Measurements from ENCODE around the gene MYO1B. TPM values are rescaled to one million over a fixed set of nuclear protein-coding genes. Genes with fewer than 3 reads are reported as not detected.

Gene MYO1B
- total RNA-seq, 1 experiment from 2014 or later: 43.6 TPM

DNA sequence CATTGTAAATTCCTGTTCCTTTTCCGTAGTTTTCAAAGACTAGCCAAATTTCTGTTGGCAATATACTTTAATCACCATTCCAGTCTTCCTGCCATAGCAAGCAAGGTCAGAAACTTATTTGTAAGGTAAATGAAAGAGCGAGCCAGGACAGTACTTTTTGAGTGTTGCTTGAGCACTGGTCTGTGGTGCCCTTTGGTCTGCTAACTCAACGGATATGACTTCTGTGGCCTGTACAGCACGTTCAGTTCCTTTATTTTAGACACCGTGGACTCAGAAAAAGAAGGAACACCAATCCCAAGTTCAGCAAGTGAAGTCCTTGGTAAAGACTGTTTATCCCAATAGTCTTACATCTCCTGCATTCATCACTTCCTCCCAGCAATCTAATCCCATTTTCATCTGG, 166.3 kb downstream of the MYO1B start:
- Mint-ChIP-seq H3K9me3 (no peaks in the 10 kb centered on the region), H3K27ac (no peak overlapping the region), H3K27me3 (ENCODE audit: low read depth) (no peaks in the 10 kb centered on the region), H3K36me3 (peaks cover 70% of the 10 kb centered on the region), H3K4me3 (no peak overlapping the region), H3K4me1 (no peaks in the 10 kb centered on the region)
- DNase-seq (ENCODE audit: low spot score): no peak
- CTCF ChIA-PET: no interaction called here
- TF ChIP-seq GTF2I (CRISPR knock-in tag; conservative IDR thresholded peaks at IDR 0.05) (no peak), KAT7 (CRISPR knock-in tag; IDR thresholded peaks at IDR 0.05; ENCODE audit: borderline replicate concordance) (no peak), ZNF512 (CRISPR knock-in tag; IDR thresholded peaks at IDR 0.05; ENCODE audit: borderline replicate concordance) (no peak), OVOL2 (CRISPR knock-in tag; IDR thresholded peaks at IDR 0.05; ENCODE audit: borderline replicate concordance) (no peak), ZNF425 (CRISPR knock-in tag; conservative IDR thresholded peaks at IDR 0.05) (no peak), ATF6 (CRISPR knock-in tag; IDR thresholded peaks at IDR 0.05) (no peak), MYBL2 (CRISPR knock-in tag; IDR thresholded peaks at IDR 0.05) (no peak), E2F5 (CRISPR knock-in tag; IDR thresholded peaks at IDR 0.05) (no peak), MLX (CRISPR knock-in tag; IDR thresholded peaks at IDR 0.05) (no peak), CREM (CRISPR knock-in tag; IDR thresholded peaks at IDR 0.05) (no peak), ATF3 (CRISPR knock-in tag; conservative IDR thresholded peaks at IDR 0.05) (no peak), CBFB (CRISPR knock-in tag; IDR thresholded peaks at IDR 0.05; ENCODE audit: low read depth) (no peak), RELA (CRISPR knock-in tag; IDR thresholded peaks at IDR 0.05; ENCODE audit: borderline replicate concordance) (no peak), ZNF219 (CRISPR knock-in tag; IDR thresholded peaks at IDR 0.05; ENCODE audit: borderline replicate concordance) (no peak)
- TF ChIP-seq, protein P1, sequence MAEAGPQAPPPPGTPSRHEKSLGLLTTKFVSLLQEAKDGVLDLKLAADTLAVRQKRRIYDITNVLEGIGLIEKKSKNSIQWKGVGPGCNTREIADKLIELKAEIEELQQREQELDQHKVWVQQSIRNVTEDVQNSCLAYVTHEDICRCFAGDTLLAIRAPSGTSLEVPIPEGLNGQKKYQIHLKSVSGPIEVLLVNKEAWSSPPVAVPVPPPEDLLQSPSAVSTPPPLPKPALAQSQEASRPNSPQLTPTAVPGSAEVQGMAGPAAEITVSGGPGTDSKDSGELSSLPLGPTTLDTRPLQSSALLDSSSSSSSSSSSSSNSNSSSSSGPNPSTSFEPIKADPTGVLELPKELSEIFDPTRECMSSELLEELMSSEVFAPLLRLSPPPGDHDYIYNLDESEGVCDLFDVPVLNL (CRISPR knock-in tag; IDR thresholded peaks at IDR 0.05; ENCODE audit: borderline replicate concordance, low read depth): no peak
- TF ChIP-seq, protein P2, sequence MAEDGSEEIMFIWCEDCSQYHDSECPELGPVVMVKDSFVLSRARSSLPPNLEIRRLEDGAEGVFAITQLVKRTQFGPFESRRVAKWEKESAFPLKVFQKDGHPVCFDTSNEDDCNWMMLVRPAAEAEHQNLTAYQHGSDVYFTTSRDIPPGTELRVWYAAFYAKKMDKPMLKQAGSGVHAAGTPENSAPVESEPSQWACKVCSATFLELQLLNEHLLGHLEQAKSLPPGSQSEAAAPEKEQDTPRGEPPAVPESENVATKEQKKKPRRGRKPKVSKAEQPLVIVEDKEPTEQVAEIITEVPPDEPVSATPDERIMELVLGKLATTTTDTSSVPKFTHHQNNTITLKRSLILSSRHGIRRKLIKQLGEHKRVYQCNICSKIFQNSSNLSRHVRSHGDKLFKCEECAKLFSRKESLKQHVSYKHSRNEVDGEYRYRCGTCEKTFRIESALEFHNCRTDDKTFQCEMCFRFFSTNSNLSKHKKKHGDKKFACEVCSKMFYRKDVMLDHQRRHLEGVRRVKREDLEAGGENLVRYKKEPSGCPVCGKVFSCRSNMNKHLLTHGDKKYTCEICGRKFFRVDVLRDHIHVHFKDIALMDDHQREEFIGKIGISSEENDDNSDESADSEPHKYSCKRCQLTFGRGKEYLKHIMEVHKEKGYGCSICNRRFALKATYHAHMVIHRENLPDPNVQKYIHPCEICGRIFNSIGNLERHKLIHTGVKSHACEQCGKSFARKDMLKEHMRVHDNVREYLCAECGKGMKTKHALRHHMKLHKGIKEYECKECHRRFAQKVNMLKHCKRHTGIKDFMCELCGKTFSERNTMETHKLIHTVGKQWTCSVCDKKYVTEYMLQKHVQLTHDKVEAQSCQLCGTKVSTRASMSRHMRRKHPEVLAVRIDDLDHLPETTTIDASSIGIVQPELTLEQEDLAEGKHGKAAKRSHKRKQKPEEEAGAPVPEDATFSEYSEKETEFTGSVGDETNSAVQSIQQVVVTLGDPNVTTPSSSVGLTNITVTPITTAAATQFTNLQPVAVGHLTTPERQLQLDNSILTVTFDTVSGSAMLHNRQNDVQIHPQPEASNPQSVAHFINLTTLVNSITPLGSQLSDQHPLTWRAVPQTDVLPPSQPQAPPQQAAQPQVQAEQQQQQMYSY (CRISPR knock-in tag; IDR thresholded peaks at IDR 0.05): no peak
- POLR2A ChIA-PET: no interaction called here
- no peak for ATAC-seq
